ENCODE results near the gene GUCY1A2.
"Not testable (repeated sequence)": the region's sequence is repeated elsewhere in the genome, so short reads cannot be mapped to it uniquely, and the experiment has no call there.

GUCY1A2 gene

GRCh38 chr11:107018219-107018901, at the start of gene GUCY1A2:
Gene GUCY1A2, minus strand, starts transcription at chr11:107018476. Its CDS starts 421 bp downstream, at chr11:107018055.
- DNase-seq: peak; percentile 11

DNA sequence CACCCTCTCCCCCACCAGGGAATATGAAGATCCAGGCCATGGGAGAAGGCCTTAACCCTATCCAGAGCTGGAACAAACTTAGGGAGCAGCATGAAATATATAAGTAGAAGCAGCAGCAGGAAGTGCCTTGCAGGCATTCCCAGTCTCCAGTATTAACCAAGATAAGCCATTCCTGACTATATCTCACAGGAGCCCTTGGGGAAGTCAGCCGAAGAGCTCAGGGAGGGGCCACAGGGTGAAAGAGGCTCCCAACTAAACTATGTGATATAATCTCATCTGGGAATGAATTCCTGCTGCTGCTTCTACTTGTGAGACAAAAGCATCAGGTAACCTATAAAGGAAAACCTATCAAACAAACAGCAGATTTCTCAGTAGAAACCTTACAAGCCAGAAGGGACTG, 36.1 kb upstream of the GUCY1A2 start:
- DNase-seq: no peak

- not testable (repeated sequence) for DNase-seq
These were observed 33.1 kb upstream of the GUCY1A2 start for GRCh38 chr11:107051332-107051731.

GRCh38 chr11:107050899-107051298, 32.6 kb upstream of the GUCY1A2 start:
- DNase-seq: not testable (repeated sequence)

- no peak for DNase-seq
These were observed 31.8 kb upstream of the GUCY1A2 start for GRCh38 chr11:107050121-107050520.

- no peak for DNase-seq
These were observed 26.2 kb upstream of the GUCY1A2 start for GRCh38 chr11:107044503-107044902.

GRCh38 chr11:107043242-107044006, 25.1 kb upstream of the GUCY1A2 start:
- no peak for DNase-seq

DNA sequence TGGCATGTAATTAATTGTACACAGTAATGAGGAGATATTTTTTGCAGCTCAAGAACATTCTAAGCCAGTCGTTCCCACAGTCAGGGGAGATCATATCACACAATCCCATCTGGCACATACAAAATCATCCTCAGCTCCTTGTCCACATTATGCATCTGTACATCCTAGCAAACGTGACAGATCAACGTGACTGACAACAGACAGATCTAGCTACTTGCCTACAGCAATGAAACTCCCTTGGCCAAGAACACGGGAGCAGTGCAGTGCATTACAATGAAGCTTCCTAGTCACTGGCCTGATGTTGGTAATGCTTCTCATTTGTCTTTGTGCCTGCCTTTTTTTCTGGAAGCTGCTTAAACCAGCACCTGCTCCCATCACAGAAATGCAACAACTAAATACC, 24.5 kb upstream of the GUCY1A2 start:
- no peak for DNase-seq

- peak; percentile 10 for DNase-seq
These were observed 22.8 kb upstream of the GUCY1A2 start for GRCh38 chr11:107041088-107041444.

- DNase-seq: peak; percentile 11
These were observed 22.3 kb upstream of the GUCY1A2 start for GRCh38 chr11:107040433-107041087.

DNA sequence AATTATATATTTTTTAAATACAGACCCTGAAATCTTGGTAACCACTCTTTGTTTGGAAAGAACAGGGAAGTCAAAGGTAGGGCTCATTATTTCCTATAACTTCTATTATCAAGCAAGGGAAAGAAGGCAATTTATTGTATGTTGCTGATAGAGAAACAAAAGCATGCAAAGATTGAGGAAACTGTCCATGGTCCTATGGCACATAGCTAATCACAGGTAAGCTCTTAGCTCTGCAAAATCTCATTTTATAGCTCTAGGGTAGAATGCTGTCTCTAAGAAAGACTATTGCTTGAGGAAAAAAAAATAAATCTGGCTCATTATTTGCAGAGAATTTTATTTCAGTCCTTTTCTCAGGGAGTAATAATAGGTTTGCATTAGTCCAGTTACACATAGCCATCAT, 7.4 kb upstream of the GUCY1A2 start:
- no peak for DNase-seq

GRCh38 chr11:107020594-107020993, 2.3 kb upstream of the GUCY1A2 start:
- DNase-seq: no peak

- peak; percentile 60 for DNase-seq
These were observed 722 bp upstream of the GUCY1A2 start for GRCh38 chr11:107018902-107019493.

DNA sequence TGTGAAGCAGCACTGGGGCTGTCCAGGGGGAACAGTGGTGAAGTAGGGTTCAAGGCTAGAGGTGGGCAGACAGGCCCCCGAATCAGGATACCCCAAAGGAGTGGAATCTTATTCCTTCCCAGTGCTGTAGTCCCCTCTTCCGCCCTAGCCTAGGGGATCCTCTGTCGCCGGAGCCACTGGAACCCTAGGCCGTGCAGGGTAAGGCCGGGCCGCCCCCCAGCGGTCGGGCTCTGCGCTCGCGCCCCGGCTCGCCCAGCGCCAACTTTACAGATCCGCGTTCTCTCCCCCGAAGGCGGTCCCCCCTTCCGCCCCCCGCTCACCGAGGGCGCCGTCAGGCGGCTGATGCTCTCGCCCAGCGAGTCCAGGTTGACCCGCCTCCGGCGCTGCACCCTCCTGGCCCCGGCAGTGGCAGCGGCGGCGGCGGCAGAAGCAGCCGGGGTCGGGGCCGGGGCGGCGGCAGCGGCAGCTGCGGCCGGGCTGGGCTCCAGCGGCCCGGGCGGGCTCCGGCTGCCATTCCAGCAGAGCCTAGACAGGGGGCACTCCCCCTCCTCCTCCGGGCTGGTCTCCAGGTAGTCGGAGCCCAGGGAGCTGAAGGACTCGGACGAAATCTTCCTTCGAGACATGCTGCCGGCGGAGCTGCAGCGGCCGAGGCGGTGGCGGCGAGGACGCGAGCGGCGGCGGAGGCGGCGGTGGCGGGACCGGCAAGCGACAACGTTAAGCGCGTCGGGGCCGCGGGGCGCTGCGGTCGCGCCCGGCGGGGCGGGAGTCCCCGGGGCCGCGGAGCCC, 650 bp downstream of the GUCY1A2 start:
- DNase-seq: peak; percentile 55

GRCh38 chr11:107017104-107017432, 1.2 kb downstream of the GUCY1A2 start:
- DNase-seq: no peak

DNA sequence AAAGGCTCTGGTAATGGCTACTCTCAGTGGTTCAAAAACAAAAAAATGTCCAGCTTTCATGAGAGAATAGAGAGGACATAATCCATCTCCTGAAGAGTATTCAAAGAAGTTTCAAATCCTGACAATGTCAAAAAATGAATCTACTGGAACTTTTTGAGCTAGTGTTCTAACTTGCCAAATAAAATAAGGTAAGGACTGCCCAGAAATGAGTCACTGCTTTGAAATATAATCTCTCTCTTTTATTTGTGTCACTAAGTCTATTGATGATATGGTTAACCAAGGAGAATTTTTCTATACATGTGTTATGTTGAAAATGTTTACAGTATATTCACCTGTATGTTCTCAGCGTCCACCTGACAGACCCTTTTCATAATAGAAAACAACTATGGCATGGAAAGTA, 3.4 kb downstream of the GUCY1A2 start:
- no peak for DNase-seq

DNA sequence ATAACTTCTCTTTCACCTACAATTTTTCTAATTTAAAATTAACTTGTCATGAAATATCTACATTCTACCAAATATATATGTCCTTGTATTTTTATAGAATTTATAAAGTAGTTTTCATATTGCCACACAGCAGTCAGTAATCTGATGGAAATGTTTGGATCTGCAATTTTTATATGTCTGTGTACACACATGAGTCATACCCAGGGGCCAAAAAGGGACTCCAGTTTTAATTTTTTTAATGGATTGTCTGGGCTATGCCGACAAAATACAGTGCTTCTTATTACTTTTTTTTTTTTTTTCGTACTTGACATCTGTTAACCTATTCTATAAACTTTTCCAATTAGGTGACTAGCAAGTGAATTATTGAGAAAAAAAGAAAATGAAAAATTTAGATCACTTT, 6.3 kb downstream of the GUCY1A2 start:
- DNase-seq: no peak

DNA sequence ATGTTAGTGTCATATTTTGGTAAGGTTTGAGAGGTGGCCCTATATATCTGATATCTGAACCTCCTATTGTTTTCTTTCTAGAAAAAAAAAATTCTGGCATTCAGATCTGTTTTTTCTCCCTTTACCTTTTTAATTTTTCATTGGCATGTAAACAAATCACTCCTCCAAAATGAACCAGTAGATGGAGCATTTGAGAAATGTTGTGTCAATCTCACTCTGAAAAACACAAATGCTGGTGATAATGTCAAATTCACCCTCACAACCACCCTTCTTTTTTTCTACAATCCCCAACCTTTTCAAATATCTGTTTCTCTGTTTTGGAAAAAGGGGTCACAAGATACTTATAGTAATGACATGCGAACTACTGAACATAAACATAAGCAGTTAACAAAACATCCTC, 9.1 kb downstream of the GUCY1A2 start:
- DNase-seq: no peak

GRCh38 chr11:107006076-107006833, 12.0 kb downstream of the GUCY1A2 start:
- DNase-seq: no peak

- DNase-seq: no peak
These were observed 19.1 kb downstream of the GUCY1A2 start for GRCh38 chr11:106999196-106999595.

DNA sequence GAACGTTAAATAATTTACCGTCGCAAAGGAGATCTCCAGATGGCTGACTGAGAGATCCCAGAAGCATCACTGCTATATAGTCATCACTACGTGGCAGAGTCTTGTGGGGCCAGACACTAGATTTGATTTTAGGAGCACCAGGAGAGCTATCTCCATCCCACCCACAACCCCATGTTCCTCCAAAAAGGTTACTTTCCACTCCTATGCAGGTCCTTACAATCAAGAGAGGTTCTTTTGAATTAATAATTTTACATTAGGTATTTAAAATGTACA, 19.4 kb downstream of the GUCY1A2 start:
- no peak for DNase-seq
